Endothelial cell of umbilical vein (primary cell): ENCODE data around the gene CA4. TPM values are rescaled to one million over a fixed set of nuclear protein-coding genes. Genes with fewer than 3 reads are reported as not detected.

ENCODE experiments used
- BruUV-seq: library from RNA; stranded (reverse); fragments of 400-500 nt; replicated peaks from 2 replicates; lab custom pipeline; 2021; lab: Mats Ljungman, UMichigan
- CTCF ChIA-PET: fragments of 300-600, 350-600 bp; sonication (Branson Sonifier 250); formaldehyde crosslinking; loops from one replicate; lab custom pipeline; 2021; ENCODE audit warnings: antibody characterized with exemption, inconsistent platforms; lab: Charles Lee
- POLR2A ChIA-PET: fragments of 300-600, 350-600 bp; sonication (Branson Sonifier 250); formaldehyde crosslinking; loops from one replicate; lab custom pipeline; 2021; ENCODE audit warnings: antibody characterized with exemption, inconsistent platforms; lab: Charles Lee
- DNase-seq: peaks from one replicate; pipeline ENCODE4 v3.0.0-alpha.2; 2011; ENCODE audit warnings: low read depth, low spot score
- FAIRE-seq: peaks from 2 replicates; lab custom pipeline; 2011; peaks lifted over from hg19 to GRCh38; lab: Jason Lieb, UNC
- H2AFZ ChIP-seq: 2 replicates; pipeline ENCODE4 v1.6.0; 2012; ENCODE audit warnings: low read depth, low read length, control low read depth, inconsistent platforms
- H3K27ac ChIP-seq: 2 replicates; pipeline ENCODE4 v1.5.1; 2011; ENCODE audit warnings: low read depth, mild to moderate bottlenecking, control low read depth, low read length, moderate library complexity; ENCODE audit not compliant: insufficient read depth
- H3K27me3 ChIP-seq, 2 experiments: 2 replicates each; pipeline versions ENCODE4 v1.6.0 to v1.6.1; 2011; ENCODE audit warnings: low read length in 2 of 2, mixed read lengths in 1 of 2; ENCODE audit not compliant: control insufficient read depth in 2 of 2, insufficient read depth in 2 of 2
- H3K36me3 ChIP-seq, 2 experiments: 2 replicates in 1 of 2; 3 replicates in 1 of 2; pipeline ENCODE4 v1.5.1; 2011; ENCODE audit warnings: low read length in 2 of 2, mild to moderate bottlenecking in 1 of 2, moderate library complexity in 1 of 2; ENCODE audit not compliant: control insufficient read depth in 2 of 2, insufficient read depth in 2 of 2; ENCODE audit errors: extremely low read depth in 1 of 2
- H3K4me1 ChIP-seq: 3 replicates; pipeline ENCODE4 v1.5.1; 2011; ENCODE audit warnings: mild to moderate bottlenecking, low read length; ENCODE audit not compliant: control insufficient read depth, insufficient read depth; ENCODE audit errors: extremely low read depth
- H3K4me2 ChIP-seq: 2 replicates; pipeline ENCODE4 v1.6.1; 2011; ENCODE audit warnings: low read length, control low read depth, mixed read lengths; ENCODE audit not compliant: insufficient read depth
- H3K4me3 ChIP-seq, 3 experiments: fragments of 200-600 bp in 1 of 3; sonication (generic), shearing (Covaris generic) in 1 of 3; replicated peaks in 1 of 3; 2 replicates each; pipeline ENCODE4 v1.5.1; 2011 to 2016; ENCODE audit warnings: control low read depth in 3 of 3, low read length in 3 of 3, mild to moderate bottlenecking in 2 of 3, inconsistent platforms in 1 of 3, low read depth in 1 of 3, moderate library complexity in 1 of 3; ENCODE audit not compliant: insufficient read depth in 1 of 3
- H3K79me2 ChIP-seq: 2 replicates; pipeline ENCODE4 v1.6.0; 2012; ENCODE audit warnings: low read length, inconsistent platforms; ENCODE audit not compliant: control insufficient read depth, insufficient read depth
- H3K9ac ChIP-seq: replicated peaks from 2 replicates; pipeline ENCODE3; 2011; ENCODE audit warnings: low read length, control low read depth; ENCODE audit not compliant: insufficient read depth; ENCODE audit errors: extremely low read depth
- H3K9me1 ChIP-seq: replicated peaks from 3 replicates; pipeline ENCODE4 v1.6.0; 2011; ENCODE audit warnings: mild to moderate bottlenecking, low read length; ENCODE audit not compliant: control insufficient read depth, insufficient read depth; ENCODE audit errors: extremely low read depth
- H3K9me3 ChIP-seq: replicated peaks from 2 replicates; pipeline ENCODE4 v1.5.1; 2012; ENCODE audit warnings: low read length, inconsistent platforms; ENCODE audit not compliant: control insufficient read depth, insufficient read depth
- H4K20me1 ChIP-seq: replicated peaks from 2 replicates; pipeline ENCODE3; 2011; ENCODE audit warnings: mild to moderate bottlenecking, low read length; ENCODE audit not compliant: control insufficient read depth, insufficient read depth; ENCODE audit errors: extremely low read depth
- EZH2 ChIP-seq: IDR thresholded peaks from 2 replicates; pipeline ENCODE4 v1.6.1; 2012; ENCODE audit warnings: borderline replicate concordance, low read depth, mild to moderate bottlenecking, moderate library complexity, low read length, inconsistent platforms; ENCODE audit not compliant: severe bottlenecking
- FOS ChIP-seq: IDR thresholded peaks from 2 replicates; pipeline ENCODE4 v1.6.1; 2011; ENCODE audit warnings: mild to moderate bottlenecking, low read length, moderate library complexity, borderline replicate concordance; ENCODE audit not compliant: insufficient read depth
- GATA2 ChIP-seq: IDR thresholded peaks from 2 replicates; pipeline ENCODE4 v1.7.0; 2011; ENCODE audit warnings: low read depth, mild to moderate bottlenecking, moderate library complexity, mixed read lengths, low read length; ENCODE audit not compliant: insufficient read length, insufficient read depth
- JUN ChIP-seq: IDR thresholded peaks from 2 replicates; pipeline ENCODE4 v1.6.1; 2011; ENCODE audit warnings: borderline replicate concordance, low read depth; ENCODE audit not compliant: insufficient read length, insufficient read depth
- MYC ChIP-seq: IDR thresholded peaks from one replicate; pipeline ENCODE4 v1.6.1; 2011; ENCODE audit warnings: mild to moderate bottlenecking, low read depth, low read length
- POLR2A ChIP-seq: IDR thresholded peaks from 2 replicates; pipeline ENCODE4 v1.6.1; 2012; ENCODE audit warnings: low read depth, mild to moderate bottlenecking, control low read depth, low read length
- POLR2AphosphoS5 ChIP-seq: IDR thresholded peaks from 2 replicates; pipeline ENCODE4 v1.6.1; 2012; ENCODE audit warnings: low read depth, mild to moderate bottlenecking, control low read depth, low read length, moderate library complexity; ENCODE audit not compliant: insufficient read depth
- dilution Hi-C: fragments of 300-500 bp; cut with MboI; formaldehyde crosslinking; loops from one replicate; pipeline ENCODE4 v1.15.0; 2019; ENCODE audit warnings: low sequenced_read_pairs; ENCODE audit not compliant: extremely low pct_ligation_motif_present
- intact Hi-C: fragments of 100-400 bp; cut with micrococcal nuclease; formaldehyde crosslinking; loops from one replicate; pipeline ENCODE4 v1.10.0; 2022
- polyA plus RNA-seq, 4 experiments: library from polyadenylated mRNA; depleted of rRNA in 3 of 4; stranded (reverse) in 3 of 4; unstranded in 1 of 4; fragments of >200 nt; gene quantifications; 2 replicates each; pipeline versions ENCODE4 v1.2.1 to v1.2.3, GENCODE V29; 2011 to 2012; ENCODE audit warnings: missing spikeins in 1 of 4
- total RNA-seq: library from RNA; stranded (reverse); gene quantifications from 2 replicates; pipeline ENCODE4 v1.2.3, GENCODE V29; 2021
- TF ChIP-seq, protein P1 (sequence below): IDR thresholded peaks from 2 replicates; pipeline ENCODE4 v1.6.1; 2011; ENCODE audit not compliant: insufficient read depth, insufficient read length
- TF ChIP-seq, protein P2 (sequence below), 2 donors: IDR thresholded peaks; 1 replicate in 1 of 2; 2 replicates in 1 of 2; pipeline ENCODE4 v1.5.1; 2011; ENCODE audit warnings: low read length in 2 of 2, mild to moderate bottlenecking in 2 of 2, moderate library complexity in 2 of 2, control low read depth in 1 of 2, inconsistent platforms in 1 of 2, low read depth in 1 of 2; ENCODE audit not compliant: insufficient read depth in 1 of 2; ENCODE audit errors: extremely low read depth in 1 of 2

Gene CA4
- total and polyA plus RNA-seq, 2 donors (not counting 3 experiments of a cell fraction or from before 2014, with no cell fraction given) = 0.17 to 0.29 TPM

DNA sequence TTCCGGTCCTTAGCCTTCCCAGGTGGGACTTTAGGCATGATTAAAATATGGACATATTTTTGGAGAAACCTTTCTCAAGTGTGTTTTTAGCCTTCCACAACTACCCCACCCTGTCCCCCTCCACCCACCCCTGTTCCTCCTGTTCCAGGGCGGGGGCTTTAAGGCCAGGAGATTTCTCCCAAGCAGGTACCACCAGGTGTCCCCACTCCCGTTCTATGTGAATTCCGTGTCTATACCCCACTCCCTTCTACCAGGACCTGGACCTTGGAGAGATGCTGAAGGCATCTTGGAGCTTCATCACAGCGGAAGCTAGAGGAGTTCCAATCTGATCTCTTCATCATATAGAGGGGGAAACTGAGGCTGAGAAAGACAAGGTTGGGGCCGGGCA lies 9.7 kb downstream of the CA4 start:
- Histone ChIP-seq H3K9me1 (no peaks in the 10 kb centered on the region), H3K4me2 (no peak overlapping the region), H4K20me1 (no peaks in the 10 kb centered on the region), H3K4me1 (peaks cover 3% of the 10 kb centered on the region), H3K9ac (no peak overlapping the region), H3K27me3 (no peaks in the 10 kb centered on the region), H3K79me2 (no peaks in the 10 kb centered on the region), H3K36me3 (no peaks in the 10 kb centered on the region), H3K9me3 (no peaks in the 10 kb centered on the region), H3K4me3 (no peak overlapping the region), H3K27ac (no peak overlapping the region), H2AFZ (no peak overlapping the region)
- intact Hi-C loops (no loop called here), dilution Hi-C loops (no loop called here)
- TF ChIP-seq, protein P1, sequence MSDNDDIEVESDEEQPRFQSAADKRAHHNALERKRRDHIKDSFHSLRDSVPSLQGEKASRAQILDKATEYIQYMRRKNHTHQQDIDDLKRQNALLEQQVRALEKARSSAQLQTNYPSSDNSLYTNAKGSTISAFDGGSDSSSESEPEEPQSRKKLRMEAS = no peak
- TF ChIP-seq EZH2 = no peak
- no peak for TF ChIP-seq MYC
- no peak for TF ChIP-seq JUN
- TF ChIP-seq FOS = no peak
- TF ChIP-seq POLR2A = no peak
- no peak for TF ChIP-seq GATA2
- no peak for TF ChIP-seq POLR2AphosphoS5
- TF ChIP-seq, protein P2, sequence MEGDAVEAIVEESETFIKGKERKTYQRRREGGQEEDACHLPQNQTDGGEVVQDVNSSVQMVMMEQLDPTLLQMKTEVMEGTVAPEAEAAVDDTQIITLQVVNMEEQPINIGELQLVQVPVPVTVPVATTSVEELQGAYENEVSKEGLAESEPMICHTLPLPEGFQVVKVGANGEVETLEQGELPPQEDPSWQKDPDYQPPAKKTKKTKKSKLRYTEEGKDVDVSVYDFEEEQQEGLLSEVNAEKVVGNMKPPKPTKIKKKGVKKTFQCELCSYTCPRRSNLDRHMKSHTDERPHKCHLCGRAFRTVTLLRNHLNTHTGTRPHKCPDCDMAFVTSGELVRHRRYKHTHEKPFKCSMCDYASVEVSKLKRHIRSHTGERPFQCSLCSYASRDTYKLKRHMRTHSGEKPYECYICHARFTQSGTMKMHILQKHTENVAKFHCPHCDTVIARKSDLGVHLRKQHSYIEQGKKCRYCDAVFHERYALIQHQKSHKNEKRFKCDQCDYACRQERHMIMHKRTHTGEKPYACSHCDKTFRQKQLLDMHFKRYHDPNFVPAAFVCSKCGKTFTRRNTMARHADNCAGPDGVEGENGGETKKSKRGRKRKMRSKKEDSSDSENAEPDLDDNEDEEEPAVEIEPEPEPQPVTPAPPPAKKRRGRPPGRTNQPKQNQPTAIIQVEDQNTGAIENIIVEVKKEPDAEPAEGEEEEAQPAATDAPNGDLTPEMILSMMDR (IDR thresholded peaks at IDR 0.05; ENCODE audit: extremely low read depth in 1 of 2, insufficient read depth in 1 of 2, low read depth in 1 of 2, low read length in 2 of 2) = no peak
- no peak for FAIRE-seq
- POLR2A ChIA-PET = no interaction called here
- DNase-seq = no peak
- CTCF ChIA-PET = no interaction called here
- no TSS peak for BruUV-seq
